Measurements from ENCODE around the gene SHC3. TPM values are rescaled to one million over a fixed set of nuclear protein-coding genes. Genes with fewer than 3 reads are reported as not detected.

SHC3 gene
- polyA plus RNA-seq, 1 donor from 2014 or later = 22.9 TPM

GRCh38 chr9:89024727-89025126 lies 153.9 kb downstream of the SHC3 start:
- Histone ChIP-seq H3K9ac (ENCODE audit: low read length) (no peak overlapping the region), H3K9me3 (ENCODE audit: low read length) (no peaks in the 10 kb centered on the region), H3K4me2 (ENCODE audit: low read length) (no peak overlapping the region), H2AFZ (ENCODE audit: low read depth, low read length) (no peak overlapping the region), H3F3A (ENCODE audit: insufficient read depth, low read length, poor library complexity, severe bottlenecking) (no peaks in the 10 kb centered on the region), H3K27ac (ENCODE audit: low read length) (no peak overlapping the region), H4K20me1 (ENCODE audit: insufficient read depth) (no peaks in the 10 kb centered on the region), H3K36me3 (ENCODE audit: insufficient read depth, low read length) (peaks cover 2% of the 10 kb centered on the region), H3K27me3 (ENCODE audit: insufficient read depth, low read depth, low read length) (no peaks in the 10 kb centered on the region), H3K9me2 (ENCODE audit: insufficient read depth, low read length) (no peaks in the 10 kb centered on the region), H3K79me2 (replicated peaks; ENCODE audit: insufficient read depth, low read length) (no peaks in the 10 kb centered on the region), H3K4me3 (ENCODE audit: low read length) (no peak overlapping the region)
- TF ChIP-seq MXI1 (conservative IDR thresholded peaks at IDR 0.05; ENCODE audit: poor library complexity, severe bottlenecking) (no peak), EP300 (conservative IDR thresholded peaks at IDR 0.05; ENCODE audit: poor library complexity, severe bottlenecking) (no peak), TAF1 (IDR thresholded peaks at IDR 0.05; ENCODE audit: low read depth) (no peak), SMC3 (conservative IDR thresholded peaks at IDR 0.05; ENCODE audit: poor library complexity) (no peak), REST (IDR thresholded peaks at IDR 0.05; ENCODE audit: borderline replicate concordance) (no peak), POLR2AphosphoS5 (IDR thresholded peaks at IDR 0.05) (no peak), EZH2 (IDR thresholded peaks at IDR 0.05; ENCODE audit: borderline replicate concordance, insufficient read depth, low read length, poor library complexity, severe bottlenecking) (no peak), RAD21 (conservative IDR thresholded peaks at IDR 0.05) (no peak), CTCF (IDR thresholded peaks at IDR 0.05; ENCODE audit: poor library complexity, severe bottlenecking) (no peak)

GRCh38 chr9:89023740-89024139 lies 154.9 kb downstream of the SHC3 start:
- no peaks in the 10 kb centered on the region for H3K9me2 ChIP-seq (ENCODE audit: insufficient read depth, low read length)
- H3K4me2 ChIP-seq (ENCODE audit: low read length) = no peak overlapping the region
- H3K27me3 ChIP-seq (ENCODE audit: insufficient read depth, low read depth, low read length) = no peaks in the 10 kb centered on the region
- H2AFZ ChIP-seq (ENCODE audit: low read depth, low read length) = no peak overlapping the region
- H3K36me3 ChIP-seq (ENCODE audit: insufficient read depth, low read length) = no peaks in the 10 kb centered on the region
- H3K4me3 ChIP-seq (ENCODE audit: low read length) = no peak overlapping the region
- H3K79me2 ChIP-seq (replicated peaks; ENCODE audit: insufficient read depth, low read length) = no peaks in the 10 kb centered on the region
- H3F3A ChIP-seq (ENCODE audit: insufficient read depth, low read length, poor library complexity, severe bottlenecking) = no peaks in the 10 kb centered on the region
- no peak overlapping the region for H3K9ac ChIP-seq (ENCODE audit: low read length)
- no peaks in the 10 kb centered on the region for H4K20me1 ChIP-seq (ENCODE audit: insufficient read depth)
- TF ChIP-seq CTCF (IDR thresholded peaks at IDR 0.05; ENCODE audit: poor library complexity, severe bottlenecking) (no peak), POLR2AphosphoS5 (IDR thresholded peaks at IDR 0.05) (no peak), MXI1 (conservative IDR thresholded peaks at IDR 0.05; ENCODE audit: poor library complexity, severe bottlenecking) (no peak), SMC3 (conservative IDR thresholded peaks at IDR 0.05; ENCODE audit: poor library complexity) (no peak), RAD21 (conservative IDR thresholded peaks at IDR 0.05) (no peak), EP300 (conservative IDR thresholded peaks at IDR 0.05; ENCODE audit: poor library complexity, severe bottlenecking) (no peak), EZH2 (IDR thresholded peaks at IDR 0.05; ENCODE audit: borderline replicate concordance, insufficient read depth, low read length, poor library complexity, severe bottlenecking) (no peak), TAF1 (IDR thresholded peaks at IDR 0.05; ENCODE audit: low read depth) (no peak), REST (IDR thresholded peaks at IDR 0.05; ENCODE audit: borderline replicate concordance) (no peak)
- H3K27ac ChIP-seq (ENCODE audit: low read length) = no peak overlapping the region
- H3K9me3 ChIP-seq (ENCODE audit: low read length) = no peaks in the 10 kb centered on the region

Data from neural cell (in vitro differentiated cells).